HG03520 (cell line): ENCODE results near the gene HTRA3.

Experiments
- ATAC-seq: cut with Tn5 transposase; IDR thresholded peaks from one replicate; pipeline ENCODE4 v1.9.1; 2021; ENCODE audit warnings: mild to moderate bottlenecking, moderate library complexity; ENCODE audit not compliant: unreplicated experiment

The HTRA3 gene

GRCh38 chr4:8322794-8323704 lies 53.5 kb downstream of the HTRA3 start:
- ATAC-seq, result no peak

GRCh38 chr4:8323947-8324555 lies 54.5 kb downstream of the HTRA3 start:
- no peak for ATAC-seq

GRCh38 chr4:8324640-8325239 lies 55.2 kb downstream of the HTRA3 start:
- no peak for ATAC-seq

- no peak for ATAC-seq
These were observed 55.9 kb downstream of the HTRA3 start for GRCh38 chr4:8325291-8325973.

GRCh38 chr4:8326206-8326605 lies 56.7 kb downstream of the HTRA3 start:
- ATAC-seq, result no peak

- no peak for ATAC-seq
These were observed 58.9 kb downstream of the HTRA3 start for GRCh38 chr4:8328456-8328855.

GRCh38 chr4:8328866-8329559 lies 59.5 kb downstream of the HTRA3 start:
- no peak for ATAC-seq

- no peak for ATAC-seq
These were observed 60.0 kb downstream of the HTRA3 start for GRCh38 chr4:8329560-8329858.

GRCh38 chr4:8329859-8330761 lies 60.6 kb downstream of the HTRA3 start:
- no peak for ATAC-seq

- no peak for ATAC-seq
These were observed 61.4 kb downstream of the HTRA3 start for GRCh38 chr4:8330821-8331574.

GRCh38 chr4:8331575-8331955 lies 62.0 kb downstream of the HTRA3 start:
- ATAC-seq, result no peak

GRCh38 chr4:8332038-8332857 lies 62.7 kb downstream of the HTRA3 start:
- no peak for ATAC-seq

- no peak for ATAC-seq
These were observed 63.4 kb downstream of the HTRA3 start for GRCh38 chr4:8332891-8333331.

GRCh38 chr4:8333726-8334460 lies 64.3 kb downstream of the HTRA3 start:
- ATAC-seq, result no peak

GRCh38 chr4:8334786-8335460 lies 65.4 kb downstream of the HTRA3 start:
- no peak for ATAC-seq

- ATAC-seq, result no peak
These were observed 66.3 kb downstream of the HTRA3 start for GRCh38 chr4:8335848-8336247.

- no peak for ATAC-seq
These were observed 67.0 kb downstream of the HTRA3 start for GRCh38 chr4:8336412-8337075.
